K562 (cell line): ENCODE measurements around the gene RNASE4. TPM values are rescaled to one million over a fixed set of nuclear protein-coding genes. Genes with fewer than 3 reads are reported as not detected.

Experiments
- ATAC-seq: fragments of 200-7000 bp; cut with Tn5 transposase; 3 replicates; pipeline ENCODE4 v1.9.1; 2020; ENCODE audit warnings: moderate library complexity
- BruUV-seq: library from RNA; stranded (reverse); fragments of 400-500 nt; replicated peaks from 2 replicates; lab custom pipeline; 2021; lab: Mats Ljungman, UMichigan
- CTCF ChIA-PET: fragments of 300-600 bp; formaldehyde crosslinking; extraction: SDS; loops from one replicate; lab custom pipeline; 2021; ENCODE audit warnings: low intra/inter-chr PET ratio; lab: Yijun Ruan, JAX
- POLR2A ChIA-PET: fragments of 300-600, 350-650 bp; sonication (Branson Sonifier 250); formaldehyde crosslinking; extraction: SDS; loops from one replicate; lab custom pipeline; 2021; ENCODE audit warnings: antibody characterized with exemption, inconsistent platforms; lab: Yijun Ruan, JAX
- DNase-seq, 4 experiments: peaks; one replicate each; pipeline versions ENCODE4 v3.0.0 to v3.0.0-alpha.2; 2011 to 2018; ENCODE audit warnings: low spot score in 3 of 4, mixed read lengths in 3 of 4; ENCODE audit errors: extremely low read depth in 1 of 4
- FAIRE-seq: peaks from 2 replicates; lab custom pipeline; 2011; peaks lifted over from hg19 to GRCh38; lab: Jason Lieb, UNC
- H2AFZ ChIP-seq: 2 replicates; pipeline ENCODE4 v1.6.0; 2011; ENCODE audit warnings: low read depth, low read length, control low read depth, inconsistent platforms
- H3K27ac ChIP-seq: fragments of 200-600 bp; 3 replicates; pipeline ENCODE4 v1.8.0; 2011; ENCODE audit warnings: low read depth, mild to moderate bottlenecking, control low read depth, inconsistent platforms, low read length, moderate library complexity, mixed read lengths; ENCODE audit errors: extremely low read depth
- H3K27me3 ChIP-seq, 2 experiments: fragments of 300-600 bp in 1 of 2; 2 replicates in 1 of 2; 3 replicates in 1 of 2; pipeline versions ENCODE4 v1.6.0 to v1.8.0; 2011; ENCODE audit warnings: inconsistent platforms in 2 of 2, low read length in 2 of 2, mild to moderate bottlenecking in 1 of 2, mixed read lengths in 1 of 2, moderate library complexity in 1 of 2; ENCODE audit not compliant: control insufficient read depth in 2 of 2, insufficient read depth in 2 of 2
- H3K36me3 ChIP-seq: fragments of 300-600 bp; 3 replicates; pipeline ENCODE4 v1.8.0; 2011; ENCODE audit warnings: mild to moderate bottlenecking, low read length, inconsistent platforms; ENCODE audit not compliant: control insufficient read depth, insufficient read depth
- H3K4me1 ChIP-seq, 2 experiments: fragments of 200-600 bp in 1 of 2; replicated peaks in 1 of 2; 2 replicates in 1 of 2; 3 replicates in 1 of 2; pipeline versions ENCODE4 v1.5.1 to v1.8.0; 2011; ENCODE audit warnings: inconsistent platforms in 2 of 2, low read length in 2 of 2, mild to moderate bottlenecking in 1 of 2, mixed read lengths in 1 of 2, moderate library complexity in 1 of 2; ENCODE audit not compliant: control insufficient read depth in 2 of 2, insufficient read depth in 2 of 2
- H3K4me2 ChIP-seq: 2 replicates; pipeline ENCODE4 v1.6.1; 2011; ENCODE audit warnings: low read length, control low read depth, inconsistent platforms, mixed read lengths; ENCODE audit not compliant: insufficient read depth
- H3K4me3 ChIP-seq: fragments of 200-600 bp; sonication (generic), shearing (Covaris generic); 2 replicates; pipeline ENCODE4 v1.5.1; 2016; ENCODE audit warnings: control low read depth, inconsistent platforms
- H3K79me2 ChIP-seq: fragments of 200-600 bp; 3 replicates; pipeline ENCODE4 v1.8.0; 2011; ENCODE audit warnings: low read length, inconsistent platforms; ENCODE audit not compliant: control insufficient read depth, insufficient read depth
- H3K9ac ChIP-seq, 2 experiments: 2 replicates each; pipeline versions ENCODE4 v1.6.0 to v1.6.1; 2011; ENCODE audit warnings: low read depth in 2 of 2, low read length in 2 of 2, control low read depth in 1 of 2, inconsistent platforms in 1 of 2, mild to moderate bottlenecking in 1 of 2, mixed read lengths in 1 of 2; ENCODE audit not compliant: insufficient read depth in 1 of 2
- H3K9me1 ChIP-seq: one replicate; pipeline ENCODE4 v1.6.0; 2011; ENCODE audit warnings: inconsistent platforms, mild to moderate bottlenecking, low read length, moderate library complexity; ENCODE audit not compliant: control insufficient read depth, insufficient read depth
- H3K9me3 ChIP-seq: replicated peaks from 2 replicates; pipeline ENCODE4 v1.5.1; 2011; ENCODE audit warnings: low read depth, low read length, inconsistent platforms; ENCODE audit not compliant: control insufficient read depth, insufficient read depth
- H4K20me1 ChIP-seq: replicated peaks from 2 replicates; pipeline ENCODE4 v1.6.1; 2011; ENCODE audit warnings: low read length, inconsistent platforms, mixed read lengths; ENCODE audit not compliant: control insufficient read depth, insufficient read depth
- E2F8 ChIP-seq: fragments of 450-650 bp; IDR thresholded peaks from 2 replicates; pipeline ENCODE4 v1.7.1; 2018; ENCODE audit warnings: mild to moderate bottlenecking, low read depth; ENCODE audit not compliant: partially characterized antibody
- MIER1 ChIP-seq: fragments of 450-650 bp; IDR thresholded peaks from 2 replicates; pipeline ENCODE4 v1.6.1; 2016; ENCODE audit warnings: antibody characterized with exemption, mild to moderate bottlenecking, low read depth
- NRF1 ChIP-seq, 2 experiments: fragments of 450-650 bp; IDR thresholded peaks in 1 of 2; conservative IDR thresholded peaks in 1 of 2; 2 replicates each; pipeline ENCODE4 v1.6.1; 2014; ENCODE audit warnings: mild to moderate bottlenecking in 2 of 2
- PHTF2 ChIP-seq: fragments of 250-450 bp; sonication (Bioruptor Pico); IDR thresholded peaks from 2 replicates; pipeline ENCODE4 v1.5.0; 2021; ENCODE audit warnings: mild to moderate bottlenecking
- TCF15 ChIP-seq: fragments of 250-450 bp; sonication (Bioruptor Pico); IDR thresholded peaks from 2 replicates; pipeline ENCODE4 v1.8.0; 2022; ENCODE audit warnings: moderate library complexity, mild to moderate bottlenecking, inconsistent platforms
- ZNF274 ChIP-seq: IDR thresholded peaks from 2 replicates; pipeline ENCODE4 v1.6.1; 2011; ENCODE audit warnings: low read depth, mild to moderate bottlenecking, low read length, moderate library complexity, borderline replicate concordance
- ZNF408 ChIP-seq: fragments of 250-450 bp; sonication (Bioruptor Pico); IDR thresholded peaks from 2 replicates; pipeline ENCODE4 v1.4.0; 2020; ENCODE audit warnings: low read depth, mild to moderate bottlenecking, moderate library complexity
- WGBS: fragments of 100-300 bp; shearing (Covaris generic); methylation state at CpG from one replicate; pipeline ENCODE4 v1.1.6; 2016; ENCODE audit warnings: low coverage, mixed read lengths; ENCODE audit not compliant: insufficient coverage; ENCODE audit errors: missing lambda C conversion rate; 5-methylcytosine and 5-hydroxymethylcytosine counted together
- in situ Hi-C: fragments of 300-500 bp; cut with MboI; formaldehyde crosslinking; loops from 4 replicates; pipeline ENCODE4 v1.15.0; 2018; ENCODE audit warnings: inconsistent platforms, mixed read lengths
- intact Hi-C: fragments of 100-400 bp; cut with micrococcal nuclease; formaldehyde crosslinking; loops from 2 replicates; pipeline ENCODE4 v1.14.2; 2022
- polyA plus RNA-seq, 8 experiments: library from polyadenylated mRNA; depleted of rRNA in 4 of 8; stranded (reverse) in 5 of 8; unstranded in 3 of 8; fragments of >200 nt; fragmentation: Nextera tagmentation in 2 of 8; fragmentation: Illumina TruSeq in 1 of 8; extraction: Ambion mirVana in 2 of 8; extraction: Trizol in 1 of 8; gene quantifications; 2 replicates each; pipeline versions ENCODE4 v1.2.1 to v1.2.3, GENCODE V29; 2011 to 2014; ENCODE audit warnings: inconsistent platforms in 1 of 8, missing spikeins in 1 of 8
- total RNA-seq, 7 experiments: library from RNA; depleted of rRNA in 6 of 7; stranded (reverse); fragments of >200 nt in 6 of 7; fragmentation: Illumina TruSeq in 2 of 7; extraction: Trizol in 2 of 7; gene quantifications; 2 replicates each; pipeline versions ENCODE4 v1.2.1 to v1.2.3, GENCODE V29; 2011 to 2021; ENCODE audit warnings: low replicate concordance in 1 of 7

RNASE4 gene
- total and polyA plus RNA-seq, 9 of the 15 experiments (the other 6 are each of a cell fraction or from before 2014, with no cell fraction given), result 0.09 to 0.22 (median 0.13) TPM; not detected in 2

GRCh38 chr14:20692116-20692751 is 7.9 kb downstream of the RNASE4 start:
- no peak overlapping the region for H3K9ac ChIP-seq
- no peak overlapping the region for H2AFZ ChIP-seq
- CTCF ChIA-PET, result interaction anchor here (0.7 to 3.4 kb wide), 4 partner anchors 79 to 386 kb away, joined by 3 to 49 read pairs (median 4); partner anchors contain the start of gene TTC5
- H4K20me1 ChIP-seq, result no peaks in the 10 kb centered on the region
- POLR2A ChIA-PET, result interaction anchor here (1.5 kb wide), 1 partner anchor 24 kb away, joined by 3 read pairs; no protein-coding TSS in a partner anchor
- no peaks in the 10 kb centered on the region for H3K9me1 ChIP-seq
- H3K9me3 ChIP-seq, result no peaks in the 10 kb centered on the region
- WGBS, result 9% methylated on average over 7 of the region's 7 CpGs
- ATAC-seq (no peak), DNase-seq (peak in 1 of 4 experiments; percentile 34), FAIRE-seq (no peak)
- peak; percentile 88 to 89 for TF ChIP-seq NRF1 (conservative IDR thresholded peaks at IDR 0.05 in 1 of 2, IDR thresholded peaks at IDR 0.05 in 1 of 2)
- no peak for TF ChIP-seq TCF15 (CRISPR knock-in tag)
- no peaks in the 10 kb centered on the region for H3K27me3 ChIP-seq
- no peaks in the 10 kb centered on the region for H3K79me2 ChIP-seq
- H3K4me3 ChIP-seq, result no peak overlapping the region
- H3K36me3 ChIP-seq, result no peaks in the 10 kb centered on the region
- in situ Hi-C loops, result loop anchor here (5.0 kb wide), 2 partner anchors 80 to 160 kb away; no protein-coding TSS in a partner anchor
- H3K27ac ChIP-seq, result no peak overlapping the region
- peak overlapping the region; percentile 7; the same call in 1 of the 2 replicates for H3K4me2 ChIP-seq
- peaks cover 0 to 5% of the 10 kb centered on the region in 2 experiments; a peak in 2 of 5 replicates for H3K4me1 ChIP-seq
- BruUV-seq, result no TSS peak
- intact Hi-C loops, result loop anchor here (5.0 kb wide), 1 partner anchor 35 kb away; no protein-coding TSS in a partner anchor

GRCh38 chr14:20696764-20697163 is 12.4 kb downstream of the RNASE4 start:
- ChIA-PET POLR2A (no interaction called here), CTCF (interaction anchor here (0.7 to 3.0 kb wide), 3 partner anchors 159 to 274 kb away, joined by 3 to 42 read pairs (median 12); no protein-coding TSS in a partner anchor)
- intact Hi-C loops, result loop anchor here (1.0 to 5.0 kb wide), 6 partner anchors 62 to 341 kb away; no protein-coding TSS in a partner anchor
- H3K9ac ChIP-seq, result no peak overlapping the region
- no peaks in the 10 kb centered on the region for H3K9me1 ChIP-seq
- H3K4me2 ChIP-seq, result no peak overlapping the region; the same call in 1 of the 2 replicates
- H3K27ac ChIP-seq, result no peak overlapping the region
- ATAC-seq (no peak), FAIRE-seq (no peak), DNase-seq (no peak)
- H4K20me1 ChIP-seq, result no peaks in the 10 kb centered on the region
- no TSS peak for BruUV-seq
- no peaks in the 10 kb centered on the region for H3K9me3 ChIP-seq
- H3K27me3 ChIP-seq, result peaks cover 3 to 6% of the 10 kb centered on the region in 2 experiments; a peak in 3 of 5 replicates
- H3K79me2 ChIP-seq, result no peaks in the 10 kb centered on the region
- H3K36me3 ChIP-seq, result no peaks in the 10 kb centered on the region
- H3K4me1 ChIP-seq, result peaks cover 0 to 9% of the 10 kb centered on the region in 2 experiments; a peak in 2 of 5 replicates
- peak overlapping the region; percentile 44; the same call in 1 of the 2 replicates for H2AFZ ChIP-seq
- H3K4me3 ChIP-seq, result no peak overlapping the region
- 44% methylated on average over 5 of the region's 5 CpGs for WGBS
- in situ Hi-C loops, result no loop called here
- no peak for TF ChIP-seq MIER1
- no peak for TF ChIP-seq E2F8
- TF ChIP-seq ZNF408 (CRISPR knock-in tag), result no peak
- no peak for TF ChIP-seq PHTF2 (CRISPR knock-in tag)
- no peak for TF ChIP-seq ZNF274
